GM23338 (cell line): ENCODE measurements around the gene ATAD1.

Experiments
- CREB1 ChIP-seq: fragments of 250-450 bp; sonication (Bioruptor Pico); IDR thresholded peaks from 2 replicates; pipeline ENCODE4 v1.5.0; 2020; ENCODE audit warnings: low read depth, mild to moderate bottlenecking, moderate library complexity
- EZH2 ChIP-seq: fragments of 200-600 bp; sonication (generic); IDR thresholded peaks from one replicate; pipeline ENCODE4 v1.8.0; 2017; ENCODE audit warnings: antibody characterized with exemption, mild to moderate bottlenecking, low read depth; ENCODE audit not compliant: unreplicated experiment
- EZH2phosphoT487 ChIP-seq: fragments of 200-600 bp; sonication (generic); IDR thresholded peaks from one replicate; pipeline ENCODE4 v1.8.1; 2018; ENCODE audit warnings: antibody characterized with exemption; ENCODE audit not compliant: unreplicated experiment
- JUNB ChIP-seq: IDR thresholded peaks from one replicate; pipeline ENCODE4 v1.6.1; 2016; ENCODE audit warnings: antibody characterized with exemption; ENCODE audit not compliant: unreplicated experiment
- NANOG ChIP-seq: IDR thresholded peaks from 2 replicates; pipeline ENCODE4 v1.6.1; 2016; ENCODE audit warnings: antibody characterized with exemption, borderline replicate concordance
- POLR2AphosphoS5 ChIP-seq: IDR thresholded peaks from 2 replicates; pipeline ENCODE4 v1.6.1; 2016; ENCODE audit warnings: antibody characterized with exemption, low read depth
- STAT1 ChIP-seq: IDR thresholded peaks from one replicate; pipeline ENCODE4 v1.6.1; 2016; ENCODE audit warnings: antibody characterized with exemption; ENCODE audit not compliant: unreplicated experiment
- ZNF331 ChIP-seq: fragments of 250-450 bp; sonication (Bioruptor Pico); IDR thresholded peaks from 2 replicates; pipeline ENCODE4 v1.5.0; 2020; ENCODE audit warnings: low read depth, mild to moderate bottlenecking, moderate library complexity
- TF ChIP-seq, protein P1 (sequence below), 2 experiments: fragments of 200-600 bp in 1 of 2; sonication (generic) in 1 of 2; conservative IDR thresholded peaks; 2 replicates each; pipeline versions ENCODE4 v1.5.1 to v1.6.1; 2016 to 2017; ENCODE audit warnings: antibody characterized with exemption in 2 of 2, low read depth in 2 of 2, mild to moderate bottlenecking in 2 of 2, moderate library complexity in 1 of 2
- TF ChIP-seq, protein P2 (sequence below): IDR thresholded peaks from one replicate; pipeline ENCODE4 v1.6.1; 2018; ENCODE audit warnings: antibody characterized with exemption; ENCODE audit not compliant: unreplicated experiment
- TF ChIP-seq, protein P3 (sequence below): IDR thresholded peaks from 2 replicates; pipeline ENCODE4 v1.6.1; 2016; ENCODE audit warnings: antibody characterized with exemption

DNA sequence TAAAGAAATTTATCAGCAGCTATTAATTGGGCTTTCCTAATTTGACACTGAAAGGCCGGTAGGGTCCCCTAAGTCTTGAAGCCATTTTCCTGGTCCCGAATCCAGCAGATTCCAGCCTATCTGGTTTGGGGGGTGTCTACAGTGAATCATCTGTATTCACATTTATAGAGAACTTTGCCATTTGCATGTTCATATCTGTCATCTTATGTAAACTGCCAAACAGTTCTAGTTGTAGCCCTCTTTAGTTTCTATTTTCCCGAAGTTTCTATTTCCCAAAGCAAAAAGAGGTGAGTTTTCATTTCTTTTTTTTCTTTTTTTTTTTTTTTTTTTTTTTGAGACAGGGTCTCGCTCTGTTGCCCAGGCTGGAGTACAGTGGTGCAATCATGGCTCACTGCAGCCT, 110.8 kb downstream of the ATAD1 start:
- TF ChIP-seq POLR2AphosphoS5, result no peak
- TF ChIP-seq, protein P1, sequence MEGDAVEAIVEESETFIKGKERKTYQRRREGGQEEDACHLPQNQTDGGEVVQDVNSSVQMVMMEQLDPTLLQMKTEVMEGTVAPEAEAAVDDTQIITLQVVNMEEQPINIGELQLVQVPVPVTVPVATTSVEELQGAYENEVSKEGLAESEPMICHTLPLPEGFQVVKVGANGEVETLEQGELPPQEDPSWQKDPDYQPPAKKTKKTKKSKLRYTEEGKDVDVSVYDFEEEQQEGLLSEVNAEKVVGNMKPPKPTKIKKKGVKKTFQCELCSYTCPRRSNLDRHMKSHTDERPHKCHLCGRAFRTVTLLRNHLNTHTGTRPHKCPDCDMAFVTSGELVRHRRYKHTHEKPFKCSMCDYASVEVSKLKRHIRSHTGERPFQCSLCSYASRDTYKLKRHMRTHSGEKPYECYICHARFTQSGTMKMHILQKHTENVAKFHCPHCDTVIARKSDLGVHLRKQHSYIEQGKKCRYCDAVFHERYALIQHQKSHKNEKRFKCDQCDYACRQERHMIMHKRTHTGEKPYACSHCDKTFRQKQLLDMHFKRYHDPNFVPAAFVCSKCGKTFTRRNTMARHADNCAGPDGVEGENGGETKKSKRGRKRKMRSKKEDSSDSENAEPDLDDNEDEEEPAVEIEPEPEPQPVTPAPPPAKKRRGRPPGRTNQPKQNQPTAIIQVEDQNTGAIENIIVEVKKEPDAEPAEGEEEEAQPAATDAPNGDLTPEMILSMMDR (conservative IDR thresholded peaks at IDR 0.05; ENCODE audit: low read depth in 2 of 2), result no peak
- TF ChIP-seq, protein P2, sequence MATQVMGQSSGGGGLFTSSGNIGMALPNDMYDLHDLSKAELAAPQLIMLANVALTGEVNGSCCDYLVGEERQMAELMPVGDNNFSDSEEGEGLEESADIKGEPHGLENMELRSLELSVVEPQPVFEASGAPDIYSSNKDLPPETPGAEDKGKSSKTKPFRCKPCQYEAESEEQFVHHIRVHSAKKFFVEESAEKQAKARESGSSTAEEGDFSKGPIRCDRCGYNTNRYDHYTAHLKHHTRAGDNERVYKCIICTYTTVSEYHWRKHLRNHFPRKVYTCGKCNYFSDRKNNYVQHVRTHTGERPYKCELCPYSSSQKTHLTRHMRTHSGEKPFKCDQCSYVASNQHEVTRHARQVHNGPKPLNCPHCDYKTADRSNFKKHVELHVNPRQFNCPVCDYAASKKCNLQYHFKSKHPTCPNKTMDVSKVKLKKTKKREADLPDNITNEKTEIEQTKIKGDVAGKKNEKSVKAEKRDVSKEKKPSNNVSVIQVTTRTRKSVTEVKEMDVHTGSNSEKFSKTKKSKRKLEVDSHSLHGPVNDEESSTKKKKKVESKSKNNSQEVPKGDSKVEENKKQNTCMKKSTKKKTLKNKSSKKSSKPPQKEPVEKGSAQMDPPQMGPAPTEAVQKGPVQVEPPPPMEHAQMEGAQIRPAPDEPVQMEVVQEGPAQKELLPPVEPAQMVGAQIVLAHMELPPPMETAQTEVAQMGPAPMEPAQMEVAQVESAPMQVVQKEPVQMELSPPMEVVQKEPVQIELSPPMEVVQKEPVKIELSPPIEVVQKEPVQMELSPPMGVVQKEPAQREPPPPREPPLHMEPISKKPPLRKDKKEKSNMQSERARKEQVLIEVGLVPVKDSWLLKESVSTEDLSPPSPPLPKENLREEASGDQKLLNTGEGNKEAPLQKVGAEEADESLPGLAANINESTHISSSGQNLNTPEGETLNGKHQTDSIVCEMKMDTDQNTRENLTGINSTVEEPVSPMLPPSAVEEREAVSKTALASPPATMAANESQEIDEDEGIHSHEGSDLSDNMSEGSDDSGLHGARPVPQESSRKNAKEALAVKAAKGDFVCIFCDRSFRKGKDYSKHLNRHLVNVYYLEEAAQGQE, result no peak
- TF ChIP-seq JUNB, result no peak
- no peak for TF ChIP-seq EZH2
- no peak for TF ChIP-seq NANOG
- no peak for TF ChIP-seq STAT1
- no peak for TF ChIP-seq CREB1 (CRISPR knock-in tag)
- no peak for TF ChIP-seq ZNF331 (CRISPR knock-in tag)
- TF ChIP-seq, protein P3, sequence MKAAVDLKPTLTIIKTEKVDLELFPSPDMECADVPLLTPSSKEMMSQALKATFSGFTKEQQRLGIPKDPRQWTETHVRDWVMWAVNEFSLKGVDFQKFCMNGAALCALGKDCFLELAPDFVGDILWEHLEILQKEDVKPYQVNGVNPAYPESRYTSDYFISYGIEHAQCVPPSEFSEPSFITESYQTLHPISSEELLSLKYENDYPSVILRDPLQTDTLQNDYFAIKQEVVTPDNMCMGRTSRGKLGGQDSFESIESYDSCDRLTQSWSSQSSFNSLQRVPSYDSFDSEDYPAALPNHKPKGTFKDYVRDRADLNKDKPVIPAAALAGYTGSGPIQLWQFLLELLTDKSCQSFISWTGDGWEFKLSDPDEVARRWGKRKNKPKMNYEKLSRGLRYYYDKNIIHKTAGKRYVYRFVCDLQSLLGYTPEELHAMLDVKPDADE, result no peak
- TF ChIP-seq EZH2phosphoT487, result no peak
